Neural crest cell (in vitro differentiated cells): ENCODE measurements around the gene TRAPPC12. TPM values are rescaled to one million over a fixed set of nuclear protein-coding genes. Genes with fewer than 3 reads are reported as not detected.

ENCODE experiments used
- DNase-seq: peaks from one replicate; pipeline ENCODE4 v3.0.0; 2021; ENCODE audit warnings: low read depth, mixed read lengths, low spot score
- H3K27ac Mint-ChIP-seq: one replicate; pipeline ENCODE4 v1.8.0; 2021; ENCODE audit warnings: mild to moderate bottlenecking, mixed read lengths; ENCODE audit not compliant: unreplicated experiment
- H3K27me3 Mint-ChIP-seq: 2 replicates; pipeline ENCODE4 v1.8.0; 2021; ENCODE audit warnings: low read depth, mild to moderate bottlenecking, mixed read lengths
- H3K36me3 Mint-ChIP-seq: 2 replicates; pipeline ENCODE4 v1.8.0; 2021; ENCODE audit warnings: low read depth, mild to moderate bottlenecking, mixed read lengths
- H3K4me1 Mint-ChIP-seq: 2 replicates; pipeline ENCODE4 v1.8.0; 2021; ENCODE audit warnings: mixed read lengths
- H3K4me3 Mint-ChIP-seq: one replicate; pipeline ENCODE4 v1.8.0; 2021; ENCODE audit warnings: mild to moderate bottlenecking, mixed read lengths
- H3K9me3 Mint-ChIP-seq: 2 replicates; pipeline ENCODE4 v1.8.0; 2021; ENCODE audit warnings: mixed read lengths
- total RNA-seq: library from RNA; stranded (reverse); gene quantifications from 2 replicates; pipeline ENCODE4 v1.2.1, GENCODE V29; 2021
- TF ChIP-seq, protein P1 (sequence below): fragments of 200-600 bp; sonication (generic); conservative IDR thresholded peaks from 2 replicates; pipeline ENCODE4 v1.5.0; 2021; ENCODE audit warnings: antibody characterized with exemption, mild to moderate bottlenecking

The TRAPPC12 gene
- total RNA-seq, 1 donor from 2014 or later, result 96.9 TPM

DNA sequence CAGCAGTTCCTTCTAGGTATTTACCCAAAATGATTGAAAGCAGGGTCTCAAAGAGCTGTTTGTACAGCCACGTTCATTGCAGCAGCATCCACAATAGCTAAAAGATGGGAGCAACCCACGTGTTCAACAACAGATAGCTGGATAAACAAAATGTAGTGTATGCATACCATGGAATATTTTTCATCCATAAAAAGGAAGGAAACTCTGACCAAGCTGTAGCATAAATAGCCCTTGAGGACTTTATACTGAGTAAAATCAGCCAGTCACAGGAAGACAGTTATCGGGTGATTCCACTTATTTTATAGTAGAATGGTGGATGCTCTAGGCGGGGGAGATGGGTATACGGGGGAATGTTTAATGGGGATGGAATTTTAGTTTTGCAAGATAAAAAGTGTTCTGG lies 7.5 kb downstream of the TRAPPC12 start:
- Mint-ChIP-seq H3K27ac (no peak overlapping the region), H3K9me3 (no peaks in the 10 kb centered on the region), H3K36me3 (peaks cover 17% of the 10 kb centered on the region), H3K4me3 (no peak overlapping the region), H3K27me3 (no peaks in the 10 kb centered on the region), H3K4me1 (no peaks in the 10 kb centered on the region)
- TF ChIP-seq, protein P1, sequence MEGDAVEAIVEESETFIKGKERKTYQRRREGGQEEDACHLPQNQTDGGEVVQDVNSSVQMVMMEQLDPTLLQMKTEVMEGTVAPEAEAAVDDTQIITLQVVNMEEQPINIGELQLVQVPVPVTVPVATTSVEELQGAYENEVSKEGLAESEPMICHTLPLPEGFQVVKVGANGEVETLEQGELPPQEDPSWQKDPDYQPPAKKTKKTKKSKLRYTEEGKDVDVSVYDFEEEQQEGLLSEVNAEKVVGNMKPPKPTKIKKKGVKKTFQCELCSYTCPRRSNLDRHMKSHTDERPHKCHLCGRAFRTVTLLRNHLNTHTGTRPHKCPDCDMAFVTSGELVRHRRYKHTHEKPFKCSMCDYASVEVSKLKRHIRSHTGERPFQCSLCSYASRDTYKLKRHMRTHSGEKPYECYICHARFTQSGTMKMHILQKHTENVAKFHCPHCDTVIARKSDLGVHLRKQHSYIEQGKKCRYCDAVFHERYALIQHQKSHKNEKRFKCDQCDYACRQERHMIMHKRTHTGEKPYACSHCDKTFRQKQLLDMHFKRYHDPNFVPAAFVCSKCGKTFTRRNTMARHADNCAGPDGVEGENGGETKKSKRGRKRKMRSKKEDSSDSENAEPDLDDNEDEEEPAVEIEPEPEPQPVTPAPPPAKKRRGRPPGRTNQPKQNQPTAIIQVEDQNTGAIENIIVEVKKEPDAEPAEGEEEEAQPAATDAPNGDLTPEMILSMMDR, result no peak
- DNase-seq, result no peak

DNA sequence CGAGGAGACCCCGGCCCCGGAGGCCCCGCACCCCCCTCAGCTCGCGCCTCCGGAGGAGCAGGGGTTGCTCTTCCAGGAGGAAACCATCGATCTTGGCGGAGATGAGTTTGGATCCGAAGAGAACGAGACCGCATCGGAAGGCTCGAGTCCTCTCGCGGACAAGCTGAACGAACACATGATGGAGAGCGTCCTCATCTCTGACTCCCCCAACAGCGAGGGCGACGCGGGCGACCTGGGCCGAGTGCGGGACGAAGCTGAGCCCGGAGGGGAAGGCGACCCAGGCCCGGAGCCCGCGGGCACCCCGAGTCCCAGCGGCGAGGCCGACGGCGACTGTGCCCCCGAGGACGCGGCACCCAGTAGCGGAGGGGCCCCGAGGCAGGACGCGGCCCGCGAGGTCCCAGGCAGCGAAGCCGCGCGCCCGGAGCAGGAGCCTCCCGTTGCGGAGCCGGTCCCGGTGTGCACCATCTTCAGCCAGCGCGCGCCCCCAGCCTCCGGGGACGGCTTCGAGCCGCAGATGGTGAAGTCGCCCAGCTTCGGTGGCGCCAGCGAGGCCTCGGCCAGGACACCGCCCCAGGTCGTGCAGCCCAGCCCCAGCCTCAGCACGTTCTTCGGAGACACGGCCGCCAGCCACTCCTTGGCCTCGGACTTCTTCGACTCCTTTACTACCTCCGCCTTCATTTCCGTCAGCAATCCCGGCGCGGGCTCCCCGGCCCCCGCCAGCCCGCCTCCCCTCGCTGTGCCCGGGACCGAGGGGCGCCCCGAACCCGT lies 8.3 kb downstream of the TRAPPC12 start:
- TF ChIP-seq, protein P1, result no peak
- Mint-ChIP-seq H3K4me3 (no peak overlapping the region), H3K9me3 (no peaks in the 10 kb centered on the region), H3K4me1 (no peaks in the 10 kb centered on the region), H3K36me3 (peaks cover 24% of the 10 kb centered on the region), H3K27me3 (no peaks in the 10 kb centered on the region), H3K27ac (no peak overlapping the region)
- no peak for DNase-seq

DNA sequence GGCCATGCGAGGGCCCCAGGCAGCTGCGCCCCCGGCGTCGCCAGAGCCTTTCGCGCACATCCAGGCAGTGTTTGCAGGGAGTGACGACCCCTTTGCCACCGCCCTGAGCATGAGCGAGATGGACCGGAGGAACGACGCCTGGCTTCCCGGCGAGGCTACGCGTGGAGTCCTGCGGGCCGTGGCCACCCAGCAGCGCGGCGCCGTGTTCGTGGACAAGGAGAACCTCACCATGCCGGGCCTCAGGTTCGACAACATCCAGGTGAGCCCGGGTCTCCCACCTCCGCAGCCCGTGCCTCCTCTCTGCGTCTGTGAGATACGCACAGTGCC lies 8.9 kb downstream of the TRAPPC12 start:
- no peak overlapping the region for H3K4me3 Mint-ChIP-seq
- H3K9me3 Mint-ChIP-seq, result no peaks in the 10 kb centered on the region
- DNase-seq, result no peak
- H3K27ac Mint-ChIP-seq, result no peak overlapping the region
- H3K27me3 Mint-ChIP-seq, result no peaks in the 10 kb centered on the region
- peaks cover 28% of the 10 kb centered on the region for H3K36me3 Mint-ChIP-seq
- H3K4me1 Mint-ChIP-seq, result no peaks in the 10 kb centered on the region
- TF ChIP-seq, protein P1, result no peak

DNA sequence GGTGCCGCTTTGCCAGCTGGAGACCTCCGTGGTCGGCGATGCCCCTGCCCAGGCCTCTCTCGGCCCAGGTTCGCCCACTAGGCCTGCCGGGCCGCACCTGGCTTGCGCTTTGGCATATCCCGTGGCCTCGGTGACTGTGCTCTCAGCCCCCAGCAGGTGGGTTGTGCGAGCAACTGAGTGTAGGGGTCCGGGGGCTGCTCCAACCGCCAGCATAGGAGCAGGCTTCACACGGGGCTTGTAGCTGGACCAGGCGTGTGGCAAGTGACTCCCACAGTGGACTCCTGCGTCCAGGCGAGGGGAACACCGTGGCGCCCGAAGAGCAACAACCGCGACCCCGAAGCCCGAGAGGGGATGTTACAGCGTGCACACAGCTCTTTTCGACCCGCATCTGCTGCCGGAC lies 9.7 kb downstream of the TRAPPC12 start:
- Mint-ChIP-seq H3K4me3 (no peak overlapping the region), H3K36me3 (peaks cover 33% of the 10 kb centered on the region), H3K9me3 (no peaks in the 10 kb centered on the region), H3K27ac (no peak overlapping the region), H3K4me1 (no peaks in the 10 kb centered on the region), H3K27me3 (no peaks in the 10 kb centered on the region)
- no peak for DNase-seq
- TF ChIP-seq, protein P1, result no peak

DNA sequence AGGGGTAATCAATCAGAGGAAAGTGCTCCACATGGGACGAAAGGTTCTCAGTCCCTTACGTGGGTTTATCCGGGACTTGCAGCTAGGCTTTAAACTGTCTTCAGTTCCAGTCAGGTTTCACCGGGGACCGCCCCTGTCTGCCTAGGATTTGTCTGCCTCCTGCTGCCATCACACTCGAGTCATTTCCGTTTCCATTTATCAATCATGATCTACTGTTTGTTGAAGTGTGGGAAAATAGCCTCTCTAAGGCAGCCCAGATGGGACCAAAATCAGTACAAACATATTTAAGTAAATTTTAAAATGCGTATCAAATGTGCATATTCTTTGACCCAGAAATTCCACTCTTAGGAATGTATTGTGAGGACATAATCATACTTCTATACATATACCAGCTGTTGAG lies 10.5 kb downstream of the TRAPPC12 start:
- Mint-ChIP-seq H3K4me1 (no peaks in the 10 kb centered on the region), H3K9me3 (peaks cover 3% of the 10 kb centered on the region), H3K4me3 (no peak overlapping the region), H3K27ac (peak overlapping the region; percentile 35), H3K27me3 (no peaks in the 10 kb centered on the region), H3K36me3 (peaks cover 41% of the 10 kb centered on the region)
- TF ChIP-seq, protein P1, result no peak
- DNase-seq, result no peak
